ENCODE measurements around the gene WNT9B.

- TF ChIP-seq, protein P1, sequence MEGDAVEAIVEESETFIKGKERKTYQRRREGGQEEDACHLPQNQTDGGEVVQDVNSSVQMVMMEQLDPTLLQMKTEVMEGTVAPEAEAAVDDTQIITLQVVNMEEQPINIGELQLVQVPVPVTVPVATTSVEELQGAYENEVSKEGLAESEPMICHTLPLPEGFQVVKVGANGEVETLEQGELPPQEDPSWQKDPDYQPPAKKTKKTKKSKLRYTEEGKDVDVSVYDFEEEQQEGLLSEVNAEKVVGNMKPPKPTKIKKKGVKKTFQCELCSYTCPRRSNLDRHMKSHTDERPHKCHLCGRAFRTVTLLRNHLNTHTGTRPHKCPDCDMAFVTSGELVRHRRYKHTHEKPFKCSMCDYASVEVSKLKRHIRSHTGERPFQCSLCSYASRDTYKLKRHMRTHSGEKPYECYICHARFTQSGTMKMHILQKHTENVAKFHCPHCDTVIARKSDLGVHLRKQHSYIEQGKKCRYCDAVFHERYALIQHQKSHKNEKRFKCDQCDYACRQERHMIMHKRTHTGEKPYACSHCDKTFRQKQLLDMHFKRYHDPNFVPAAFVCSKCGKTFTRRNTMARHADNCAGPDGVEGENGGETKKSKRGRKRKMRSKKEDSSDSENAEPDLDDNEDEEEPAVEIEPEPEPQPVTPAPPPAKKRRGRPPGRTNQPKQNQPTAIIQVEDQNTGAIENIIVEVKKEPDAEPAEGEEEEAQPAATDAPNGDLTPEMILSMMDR (IDR thresholded peaks at IDR 0.05; ENCODE audit: insufficient read depth, low read length, poor library complexity, severe bottlenecking), result peak; percentile 30
- TF ChIP-seq EZH2phosphoT487 (conservative IDR thresholded peaks at IDR 0.05; ENCODE audit: low read length), result no peak
Measured at GRCh38 chr17:46876353-46876887, 25.0 kb downstream of the WNT9B start.
